OCI-LY3 (cell line): ENCODE measurements around the gene IFT27.
A peak's percentile ranks its signal among the peaks of the same experiment; 100 is the strongest.

Source experiments
- H2AFZ ChIP-seq: fragments of 200-600, 300-600 bp; shearing (Covaris generic); 2 replicates; pipeline ENCODE4 v1.6.0; 2014; ENCODE audit warnings: antibody characterized with exemption, low read depth, low read length
- H3K27ac ChIP-seq: fragments of 200-600, 300-600 bp; sonication (generic); 2 replicates; pipeline ENCODE4 v1.5.1; 2014; ENCODE audit warnings: mild to moderate bottlenecking, low read length, moderate library complexity, mixed read lengths
- H3K27me3 ChIP-seq: fragments of 200-600, 300-600 bp; sonication (generic); 2 replicates; pipeline ENCODE4 v1.6.1; 2014; ENCODE audit warnings: low read depth, low read length, mixed read lengths
- H3K36me3 ChIP-seq: fragments of 200-600, 300-600 bp; sonication (generic); replicated peaks from 2 replicates; pipeline ENCODE3; 2014; ENCODE audit warnings: low read depth, low read length, mixed read lengths
- H3K4me1 ChIP-seq: fragments of 300-600, 200-600 bp; sonication (generic); 2 replicates; pipeline ENCODE4 v1.6.1; 2014; ENCODE audit warnings: low read length, mixed read lengths
- H3K4me2 ChIP-seq: fragments of 200-600, 300-600 bp; sonication (generic); 2 replicates; pipeline ENCODE4 v1.6.1; 2014; ENCODE audit warnings: low read length, mixed read lengths
- H3K4me3 ChIP-seq: fragments of 300-600, 200-600 bp; sonication (generic); 2 replicates; pipeline ENCODE4 v1.5.1; 2014; ENCODE audit warnings: antibody characterized with exemption, mild to moderate bottlenecking, low read length, moderate library complexity
- H3K79me2 ChIP-seq: fragments of 300-600, 200-600 bp; shearing (Covaris generic); 2 replicates; pipeline ENCODE4 v1.6.1; 2014; ENCODE audit warnings: mild to moderate bottlenecking, low read length, mixed read lengths
- H3K9ac ChIP-seq: fragments of 300-600, 200-600 bp; shearing (Covaris generic); 2 replicates; pipeline ENCODE4 v1.6.0; 2014; ENCODE audit warnings: mild to moderate bottlenecking, low read length, moderate library complexity
- H3K9me3 ChIP-seq: fragments of 200-600, 300-600 bp; shearing (Covaris generic); 2 replicates; pipeline ENCODE4 v1.6.1; 2014; ENCODE audit warnings: low read length, mixed read lengths; ENCODE audit not compliant: insufficient read depth
- H4K20me1 ChIP-seq: fragments of 200-600, 300-600 bp; sonication (generic); 2 replicates; pipeline ENCODE4 v1.6.1; 2016; ENCODE audit warnings: low read length, mixed read lengths; ENCODE audit not compliant: insufficient read depth
- EZH2phosphoT487 ChIP-seq: fragments of 200-600 bp; shearing (Covaris generic); IDR thresholded peaks from 2 replicates; pipeline ENCODE4 v1.6.1; 2018; ENCODE audit warnings: antibody characterized with exemption, mixed run types, low read depth
- TF ChIP-seq, protein P1 (sequence below): fragments of 200-600, 300-600 bp; sonication (generic); IDR thresholded peaks from 2 replicates; pipeline ENCODE4 v1.5.1; 2014; ENCODE audit warnings: antibody characterized with exemption, low read length, low read depth

The IFT27 gene, protein sequence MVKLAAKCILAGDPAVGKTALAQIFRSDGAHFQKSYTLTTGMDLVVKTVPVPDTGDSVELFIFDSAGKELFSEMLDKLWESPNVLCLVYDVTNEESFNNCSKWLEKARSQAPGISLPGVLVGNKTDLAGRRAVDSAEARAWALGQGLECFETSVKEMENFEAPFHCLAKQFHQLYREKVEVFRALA

DNA sequence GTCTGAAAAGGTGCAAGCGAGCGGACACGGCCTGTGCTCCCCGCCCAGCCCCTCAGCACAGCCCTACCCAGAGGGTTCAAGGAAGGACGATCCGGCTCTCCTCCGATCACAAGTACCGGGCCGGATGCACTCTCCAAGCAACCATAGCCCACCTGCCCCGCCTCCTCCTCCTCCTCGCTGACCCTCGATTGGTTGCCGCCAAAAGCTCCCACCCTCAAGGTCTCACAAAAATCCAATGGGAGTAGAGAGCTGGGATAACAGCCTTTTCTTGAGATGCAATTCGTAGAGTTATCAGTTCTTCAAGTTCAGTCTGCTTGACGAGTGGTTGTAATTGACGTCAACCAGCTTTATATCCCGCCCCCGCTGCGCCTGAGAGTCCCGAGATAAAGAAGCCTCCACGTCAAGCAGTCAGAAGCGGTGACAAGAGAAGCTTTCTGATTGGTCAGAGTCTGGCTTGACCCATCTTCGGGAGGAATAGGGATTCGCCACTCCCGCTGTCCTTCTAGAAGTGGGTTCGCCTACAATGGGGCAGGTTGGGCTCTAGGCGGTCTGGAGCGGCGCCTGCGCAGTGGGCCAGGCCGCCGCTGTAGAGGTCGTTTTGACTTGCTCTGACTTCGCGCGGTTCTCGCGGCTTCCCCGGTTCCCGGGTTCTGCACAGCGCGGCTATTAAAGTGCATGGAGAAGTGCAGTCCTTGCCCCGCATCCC, at the start of gene IFT27:
TSS of gene IFT27 (minus strand) at position 156 of the 706 bp plus-strand sequence. CDS start 412 bp downstream, outside the sequence.
- H3K4me1 ChIP-seq: peaks cover 13% of the 10 kb centered on the region
- peak within 1 kb of the TSS; percentile 74 for H3K9ac ChIP-seq
- no peak within 1 kb of the TSS for H3K27ac ChIP-seq
- H3K4me2 ChIP-seq: peak within 1 kb of the TSS; percentile 92
- peak within 1 kb of the TSS; percentile 88 for H2AFZ ChIP-seq
- H3K9me3 ChIP-seq: no peaks in the 10 kb centered on the region
- TF ChIP-seq, protein P1, sequence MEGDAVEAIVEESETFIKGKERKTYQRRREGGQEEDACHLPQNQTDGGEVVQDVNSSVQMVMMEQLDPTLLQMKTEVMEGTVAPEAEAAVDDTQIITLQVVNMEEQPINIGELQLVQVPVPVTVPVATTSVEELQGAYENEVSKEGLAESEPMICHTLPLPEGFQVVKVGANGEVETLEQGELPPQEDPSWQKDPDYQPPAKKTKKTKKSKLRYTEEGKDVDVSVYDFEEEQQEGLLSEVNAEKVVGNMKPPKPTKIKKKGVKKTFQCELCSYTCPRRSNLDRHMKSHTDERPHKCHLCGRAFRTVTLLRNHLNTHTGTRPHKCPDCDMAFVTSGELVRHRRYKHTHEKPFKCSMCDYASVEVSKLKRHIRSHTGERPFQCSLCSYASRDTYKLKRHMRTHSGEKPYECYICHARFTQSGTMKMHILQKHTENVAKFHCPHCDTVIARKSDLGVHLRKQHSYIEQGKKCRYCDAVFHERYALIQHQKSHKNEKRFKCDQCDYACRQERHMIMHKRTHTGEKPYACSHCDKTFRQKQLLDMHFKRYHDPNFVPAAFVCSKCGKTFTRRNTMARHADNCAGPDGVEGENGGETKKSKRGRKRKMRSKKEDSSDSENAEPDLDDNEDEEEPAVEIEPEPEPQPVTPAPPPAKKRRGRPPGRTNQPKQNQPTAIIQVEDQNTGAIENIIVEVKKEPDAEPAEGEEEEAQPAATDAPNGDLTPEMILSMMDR: no peak
- TF ChIP-seq EZH2phosphoT487: no peak
- no peaks in the 10 kb centered on the region for H4K20me1 ChIP-seq
- H3K79me2 ChIP-seq: no peaks in the 10 kb centered on the region
- H3K27me3 ChIP-seq: 0 out of 2 replicates have a peak, but pooled peaks cover 4% of the 10 kb centered on the region
- H3K4me3 ChIP-seq: peak within 1 kb of the TSS; percentile 90
- no peaks in the 10 kb centered on the region for H3K36me3 ChIP-seq

DNA sequence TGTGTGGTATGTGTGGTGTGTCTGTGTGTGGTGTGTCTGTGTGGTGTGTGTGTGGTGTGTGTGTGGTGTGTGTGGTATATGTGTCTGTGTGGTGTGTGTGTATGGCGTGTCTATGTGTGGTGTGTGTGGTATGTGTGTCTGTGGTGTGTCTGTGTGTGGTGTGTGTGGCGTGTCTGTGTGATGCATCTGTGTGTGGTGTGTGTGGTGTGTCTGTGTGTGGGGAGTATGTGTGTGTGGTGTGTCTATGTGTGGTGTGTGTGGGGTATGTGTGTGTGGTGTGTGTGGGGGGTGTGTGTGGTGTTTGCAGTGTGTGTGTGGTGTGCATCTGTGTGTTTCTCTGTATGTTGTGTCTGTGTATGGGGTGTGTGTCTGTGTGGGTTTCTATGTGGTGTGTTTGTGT, 48.7 kb upstream of the IFT27 start:
- Histone ChIP-seq H3K4me2 (no peak overlapping the region), H3K79me2 (no peaks in the 10 kb centered on the region), H3K4me3 (no peak overlapping the region), H2AFZ (no peak overlapping the region), H3K4me1 (no peaks in the 10 kb centered on the region), H3K9ac (no peak overlapping the region), H3K27ac (no peak overlapping the region), H3K9me3 (no peaks in the 10 kb centered on the region), H3K27me3 (peaks cover 11% of the 10 kb centered on the region), H3K36me3 (no peaks in the 10 kb centered on the region), H4K20me1 (no peaks in the 10 kb centered on the region)
- no peak for TF ChIP-seq EZH2phosphoT487
- TF ChIP-seq, protein P1: no peak

DNA sequence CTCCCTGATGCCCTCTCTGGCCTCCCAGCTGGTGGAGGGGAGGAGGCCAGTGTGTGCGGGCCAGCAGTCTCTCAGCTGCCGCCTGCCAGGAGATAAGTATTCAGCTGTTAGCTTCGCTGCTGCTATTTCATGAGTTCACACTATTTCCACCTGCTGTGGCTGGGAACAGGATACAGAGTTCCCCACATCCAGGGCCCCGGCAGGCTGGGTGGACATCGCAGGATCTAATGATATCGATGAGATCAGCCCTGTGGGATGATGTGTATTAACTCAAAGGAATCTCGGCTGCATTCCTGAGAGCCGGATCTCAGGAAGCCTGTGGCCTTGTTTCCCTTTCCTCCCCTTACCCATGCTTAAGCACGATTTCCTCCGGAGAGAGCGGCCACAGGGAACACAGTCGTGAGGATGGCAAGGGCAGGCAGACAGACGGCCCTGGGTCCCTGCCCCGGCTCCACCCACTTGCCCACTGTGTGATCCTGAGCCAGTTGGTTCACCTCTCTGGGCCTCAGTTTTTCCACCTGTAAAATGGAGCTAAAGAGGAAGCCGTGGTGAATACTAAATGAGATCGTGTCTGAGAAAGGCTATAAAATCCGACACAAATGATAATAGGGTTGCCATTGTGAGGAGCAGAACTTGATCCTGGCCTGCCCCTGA, 47.4 kb upstream of the IFT27 start:
- H3K27me3 ChIP-seq: peaks cover 17% of the 10 kb centered on the region
- TF ChIP-seq EZH2phosphoT487: no peak
- no peak overlapping the region for H3K27ac ChIP-seq

DNA sequence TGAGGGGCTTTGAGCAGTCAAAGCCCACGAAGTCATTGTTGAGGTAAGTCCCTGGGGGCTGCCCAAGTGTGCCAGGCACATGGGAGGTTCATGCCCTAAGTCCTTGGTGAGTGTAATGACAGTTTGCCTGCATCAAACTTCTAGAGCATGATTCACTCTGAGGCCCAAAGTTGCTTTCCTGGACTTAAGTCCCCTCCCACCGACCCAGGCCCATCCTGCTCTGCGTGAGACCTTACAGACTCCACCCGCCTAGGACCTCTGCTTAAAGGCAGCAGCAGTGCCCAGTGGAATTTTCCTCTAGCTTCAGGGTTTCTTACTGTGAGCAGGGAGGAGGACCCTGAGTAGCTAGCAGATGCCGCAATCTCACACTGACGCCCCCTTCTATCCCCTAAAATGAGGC, 46.7 kb upstream of the IFT27 start:
- H3K4me3 ChIP-seq: no peak overlapping the region
- H3K27me3 ChIP-seq: peaks cover 23% of the 10 kb centered on the region
- no peaks in the 10 kb centered on the region for H4K20me1 ChIP-seq
- no peaks in the 10 kb centered on the region for H3K4me1 ChIP-seq
- H3K36me3 ChIP-seq: no peaks in the 10 kb centered on the region
- no peaks in the 10 kb centered on the region for H3K79me2 ChIP-seq
- TF ChIP-seq, protein P1: no peak
- TF ChIP-seq EZH2phosphoT487: no peak
- no peak overlapping the region for H3K27ac ChIP-seq
- H2AFZ ChIP-seq: no peak overlapping the region
- H3K9me3 ChIP-seq: no peaks in the 10 kb centered on the region
- no peak overlapping the region for H3K4me2 ChIP-seq
- H3K9ac ChIP-seq: no peak overlapping the region

More for the DNA sequence above, 47.4 kb upstream of the IFT27 start:
- H3K79me2 ChIP-seq: no peaks in the 10 kb centered on the region
- no peak overlapping the region for H3K9ac ChIP-seq
- H3K36me3 ChIP-seq: no peaks in the 10 kb centered on the region
- no peak overlapping the region for H3K4me2 ChIP-seq
- no peaks in the 10 kb centered on the region for H4K20me1 ChIP-seq
- H2AFZ ChIP-seq: no peak overlapping the region
- H3K9me3 ChIP-seq: no peaks in the 10 kb centered on the region
- no peaks in the 10 kb centered on the region for H3K4me1 ChIP-seq
- no peak overlapping the region for H3K4me3 ChIP-seq
